SK-MEL-5 (cell line): Measurements from ENCODE around the gene PSPC1. TPM values are rescaled to one million over a fixed set of nuclear protein-coding genes. Genes with fewer than 3 reads are reported as not detected.
A peak's percentile ranks its signal among the peaks of the same experiment; 100 is the strongest.
"Not testable (repeated sequence)": the region's sequence is repeated elsewhere in the genome, so short reads cannot be mapped to it uniquely, and the experiment has no call there.

Experiments used
- DNase-seq: peaks from one replicate; pipeline ENCODE4 v3.0.0-alpha.2; 2016; ENCODE audit warnings: low read depth, low spot score
- in situ Hi-C: cut with HindIII; loops from 2 replicates; pipeline ENCODE4 v1.10.0; 2016; ENCODE audit warnings: low sequenced_read_pairs, high pct_unique_total_duplicates, low pct_unique_long_range_greater_than_20kb
- polyA plus RNA-seq, 2 experiments: library from polyadenylated mRNA; depleted of rRNA; stranded (reverse); fragments of >200 nt; gene quantifications; 2 replicates each; pipeline ENCODE4 v1.2.3, GENCODE V29; 2015
- total RNA-seq: library from RNA; depleted of rRNA; stranded (reverse); fragments of >200 nt; shearing (Covaris generic); gene quantifications from 2 replicates; pipeline ENCODE4 v1.2.3, GENCODE V29; 2014; rRNA removed

The PSPC1 gene
- total RNA-seq: 33.8 and 38.4 TPM in 2 replicates
- polyA plus RNA-seq (2015; cell fraction: cytosol; rRNA removed): 46.1 and 59.7 TPM in 2 replicates
- 53.8 and 76.2 TPM in 2 replicates for polyA plus RNA-seq (2015; cell fraction: nucleus; rRNA removed)

GRCh38 chr13:19782727-19783682, at the start of gene PSPC1:
Gene PSPC1, minus strand, starts transcription at chr13:19782945. Its CDS starts 188 bp downstream, at chr13:19782757.
- in situ Hi-C loops: not testable (repeated sequence)
- DNase-seq: peak; percentile 96

- no peak for DNase-seq
- in situ Hi-C loops: no loop called here
Measured at GRCh38 chr13:19822673-19823072, 39.9 kb upstream of the PSPC1 start.

- in situ Hi-C loops: no loop called here
- peak; percentile 75 for DNase-seq
Measured at GRCh38 chr13:19818223-19818842, 35.6 kb upstream of the PSPC1 start.

GRCh38 chr13:19817510-19818158, 34.9 kb upstream of the PSPC1 start:
- in situ Hi-C loops: no loop called here
- no peak for DNase-seq

GRCh38 chr13:19817106-19817505, 34.4 kb upstream of the PSPC1 start:
- in situ Hi-C loops: no loop called here
- no peak for DNase-seq

- in situ Hi-C loops: not testable (repeated sequence)
Measured at GRCh38 chr13:19815842-19816241, 33.1 kb upstream of the PSPC1 start.

GRCh38 chr13:19810996-19811881, 28.5 kb upstream of the PSPC1 start:
- DNase-seq: no peak
- in situ Hi-C loops: no loop called here

More at GRCh38 chr13:19815842-19816241, 33.1 kb upstream of the PSPC1 start:
- DNase-seq: not testable (repeated sequence)

- in situ Hi-C loops: no loop called here
- no peak for DNase-seq
Measured at GRCh38 chr13:19810151-19810550, 27.4 kb upstream of the PSPC1 start.

GRCh38 chr13:19805765-19806164, 23.0 kb upstream of the PSPC1 start:
- in situ Hi-C loops: no loop called here
- DNase-seq: no peak

- in situ Hi-C loops: no loop called here
- DNase-seq: no peak
Measured at GRCh38 chr13:19795956-19796355, 13.2 kb upstream of the PSPC1 start.

- in situ Hi-C loops: no loop called here
Measured at GRCh38 chr13:19794631-19795030, 11.9 kb upstream of the PSPC1 start.

GRCh38 chr13:19791953-19792537, 9.3 kb upstream of the PSPC1 start:
- no peak for DNase-seq
- in situ Hi-C loops: no loop called here

More at GRCh38 chr13:19794631-19795030, 11.9 kb upstream of the PSPC1 start:
- no peak for DNase-seq

GRCh38 chr13:19782049-19782726, 557 bp downstream of the PSPC1 start:
- in situ Hi-C loops: no loop called here
- DNase-seq: peak; percentile 16

- in situ Hi-C loops: no loop called here
- DNase-seq: no peak
Measured at GRCh38 chr13:19781526-19781925, 1.2 kb downstream of the PSPC1 start.

- in situ Hi-C loops, DNase-seq: not testable (repeated sequence)
Measured at GRCh38 chr13:19780753-19781418, 1.9 kb downstream of the PSPC1 start.

- DNase-seq: no peak
- in situ Hi-C loops: no loop called here
Measured at GRCh38 chr13:19772306-19772705, 10.4 kb downstream of the PSPC1 start.
